H9 (cell line): ENCODE measurements around the gene TBCC. TPM values are rescaled to one million over a fixed set of nuclear protein-coding genes. Genes with fewer than 3 reads are reported as not detected.
A peak's percentile ranks its signal among the peaks of the same experiment; 100 is the strongest.

ENCODE experiments used
- DNase-seq: peaks from one replicate; pipeline ENCODE4 v3.0.0-alpha.2; 2017
- H2AFZ ChIP-seq: one replicate; pipeline ENCODE4 v1.6.1; 2013; ENCODE audit warnings: mild to moderate bottlenecking, low read length, control low read depth, moderate library complexity
- H2AK5ac ChIP-seq: 2 replicates; pipeline ENCODE4 v1.6.1; 2013; ENCODE audit warnings: low read length, control low read depth, mixed read lengths; ENCODE audit not compliant: insufficient read length
- H2BK120ac ChIP-seq: one replicate; pipeline ENCODE4 v1.6.1; 2013; ENCODE audit warnings: low read depth, mild to moderate bottlenecking, low read length, control low read depth, inconsistent platforms; ENCODE audit not compliant: poor library complexity, severe bottlenecking
- H2BK12ac ChIP-seq: 2 replicates; pipeline ENCODE4 v1.6.1; 2013; ENCODE audit warnings: low read length, control low read depth, mixed read lengths, low read depth; ENCODE audit not compliant: insufficient read length
- H2BK15ac ChIP-seq: 2 replicates; pipeline ENCODE4 v1.6.1; 2013; ENCODE audit warnings: low read depth, low read length, control low read depth
- H2BK20ac ChIP-seq: one replicate; pipeline ENCODE4 v1.6.1; 2013; ENCODE audit warnings: low read depth, mild to moderate bottlenecking, low read length, control low read depth, inconsistent platforms; ENCODE audit not compliant: poor library complexity, severe bottlenecking
- H2BK5ac ChIP-seq: 2 replicates; pipeline ENCODE4 v1.6.1; 2013; ENCODE audit warnings: low read length, control low read depth, mixed read lengths; ENCODE audit not compliant: insufficient read length
- H3K14ac ChIP-seq: 2 replicates; pipeline ENCODE4 v1.6.1; 2013; ENCODE audit warnings: low read length, control low read depth; ENCODE audit not compliant: insufficient read depth
- H3K18ac ChIP-seq: 2 replicates; pipeline ENCODE4 v1.6.1; 2013; ENCODE audit warnings: low read depth, mild to moderate bottlenecking, mixed read lengths, low read length, control low read depth; ENCODE audit not compliant: insufficient read length
- H3K23ac ChIP-seq: 2 replicates; pipeline ENCODE4 v1.6.1; 2013; ENCODE audit warnings: low read length, control low read depth, mixed read lengths, low read depth; ENCODE audit not compliant: insufficient read length
- H3K23me2 ChIP-seq: 2 replicates; pipeline ENCODE4 v1.6.1; 2013; ENCODE audit warnings: low read depth, mild to moderate bottlenecking, mixed read lengths, low read length, control low read depth; ENCODE audit not compliant: insufficient read length, poor library complexity, severe bottlenecking
- H3K27ac ChIP-seq: 2 replicates; pipeline ENCODE4 v1.5.1; 2013; ENCODE audit warnings: low read length, control low read depth, mixed read lengths, low read depth; ENCODE audit not compliant: insufficient read length
- H3K27me3 ChIP-seq: 2 replicates; pipeline ENCODE4 v1.6.1; 2013; ENCODE audit warnings: low read length, control low read depth, inconsistent platforms; ENCODE audit not compliant: insufficient read depth
- H3K4ac ChIP-seq: 2 replicates; pipeline ENCODE4 v1.6.1; 2013; ENCODE audit warnings: low read depth, mild to moderate bottlenecking, control low read depth, inconsistent platforms, low read length, moderate library complexity
- H3K4me1 ChIP-seq: 2 replicates; pipeline ENCODE4 v1.6.1; 2013; ENCODE audit warnings: low read length, control low read depth, inconsistent platforms; ENCODE audit not compliant: insufficient read depth
- H3K4me2 ChIP-seq: 2 replicates; pipeline ENCODE4 v1.6.1; 2013; ENCODE audit warnings: low read length, control low read depth, mixed read lengths; ENCODE audit not compliant: insufficient read length, insufficient read depth
- H3K56ac ChIP-seq: 2 replicates; pipeline ENCODE4 v1.6.1; 2013; ENCODE audit warnings: low read depth, mild to moderate bottlenecking, mixed read lengths, low read length, control low read depth; ENCODE audit not compliant: insufficient read length
- H3K79me1 ChIP-seq: 2 replicates; pipeline ENCODE4 v1.6.1; 2013; ENCODE audit warnings: low read depth, mild to moderate bottlenecking, moderate library complexity, low read length, control low read depth, inconsistent platforms; ENCODE audit not compliant: insufficient read depth, poor library complexity, severe bottlenecking
- H3K79me2 ChIP-seq: 2 replicates; pipeline ENCODE4 v1.6.1; 2013; ENCODE audit warnings: low read length, control low read depth, inconsistent platforms; ENCODE audit not compliant: insufficient read depth
- H3K9ac ChIP-seq: 2 replicates; pipeline ENCODE4 v1.6.1; 2013; ENCODE audit warnings: low read length, control low read depth, mixed read lengths; ENCODE audit not compliant: insufficient read length; ENCODE audit errors: extremely low read depth
- H3K9me3 ChIP-seq: one replicate; pipeline ENCODE4 v1.6.1; 2013; ENCODE audit warnings: low read depth, low read length, inconsistent platforms; ENCODE audit not compliant: control insufficient read depth
- H3T11ph ChIP-seq: one replicate; pipeline ENCODE4 v1.6.1; 2013; ENCODE audit warnings: mild to moderate bottlenecking, low read length, control low read depth, inconsistent platforms
- H4K20me1 ChIP-seq: one replicate; pipeline ENCODE4 v1.6.1; 2013; ENCODE audit not compliant: control insufficient read depth, insufficient read length, insufficient read depth
- H4K5ac ChIP-seq: 2 replicates; pipeline ENCODE4 v1.6.1; 2013; ENCODE audit warnings: low read depth, mild to moderate bottlenecking, mixed read lengths, low read length, control low read depth; ENCODE audit not compliant: insufficient read length
- H4K8ac ChIP-seq: replicated peaks from 2 replicates; pipeline ENCODE4 v1.6.1; 2013; ENCODE audit warnings: low read length, control low read depth, mixed read lengths, low read depth; ENCODE audit not compliant: insufficient read length
- H4K91ac ChIP-seq: 2 replicates; pipeline ENCODE4 v1.6.1; 2013; ENCODE audit warnings: low read depth, mild to moderate bottlenecking, moderate library complexity, mixed read lengths, low read length, control low read depth; ENCODE audit not compliant: insufficient read length
- H3K27ac Mint-ChIP-seq, 3 experiments: 2 replicates in 2 of 3; 3 replicates in 1 of 3; pipeline ENCODE4 v1.8.0; 2020 to 2021; ENCODE audit warnings: mixed read lengths in 3 of 3, mild to moderate bottlenecking in 1 of 3, moderate library complexity in 1 of 3
- H3K27me3 Mint-ChIP-seq: 2 replicates; pipeline ENCODE4 v1.8.0; 2021; ENCODE audit warnings: low read depth, mild to moderate bottlenecking, moderate library complexity, mixed read lengths
- H3K36me3 Mint-ChIP-seq, 3 experiments: 2 replicates in 2 of 3; 3 replicates in 1 of 3; pipeline ENCODE4 v1.8.0; 2020 to 2021; ENCODE audit warnings: low read depth in 3 of 3, mixed read lengths in 3 of 3; ENCODE audit not compliant: insufficient read depth in 1 of 3
- H3K4me1 Mint-ChIP-seq, 2 experiments: 2 replicates each; pipeline ENCODE4 v1.8.0; 2020; ENCODE audit warnings: mixed read lengths in 2 of 2
- H3K4me3 Mint-ChIP-seq, 2 experiments: 2 replicates in 1 of 2; 3 replicates in 1 of 2; pipeline ENCODE4 v1.8.0; 2020 to 2021; ENCODE audit warnings: mild to moderate bottlenecking in 2 of 2, mixed read lengths in 2 of 2, moderate library complexity in 1 of 2
- H3K9me3 Mint-ChIP-seq, 2 experiments: 2 replicates in 1 of 2; 3 replicates in 1 of 2; pipeline ENCODE4 v1.8.0; 2020; ENCODE audit warnings: mild to moderate bottlenecking in 2 of 2, mixed read lengths in 2 of 2, moderate library complexity in 1 of 2
- CTCF ChIP-seq: fragments of 200-600 bp; sonication (generic); conservative IDR thresholded peaks from 3 replicates; pipeline ENCODE4 v1.8.0; 2021; ENCODE audit warnings: antibody characterized with exemption, mild to moderate bottlenecking
- WGBS: extraction: QIAGEN DNeasy Blood & Tissue Kit; methylation state at CpG from one replicate; pipeline ENCODE4 v1.1.7; 2013; ENCODE audit warnings: missing lambda C conversion rate, low lambda C conversion rate, mixed read lengths; ENCODE audit not compliant: insufficient read length; ENCODE audit errors: extremely low coverage; 5-methylcytosine and 5-hydroxymethylcytosine counted together
- total RNA-seq: library from RNA; stranded (reverse); gene quantifications from 2 replicates; pipeline ENCODE4 v1.2.1, GENCODE V29; 2021

TBCC gene
- total RNA-seq, 1 experiment from 2014 or later = 25.6 TPM

DNA sequence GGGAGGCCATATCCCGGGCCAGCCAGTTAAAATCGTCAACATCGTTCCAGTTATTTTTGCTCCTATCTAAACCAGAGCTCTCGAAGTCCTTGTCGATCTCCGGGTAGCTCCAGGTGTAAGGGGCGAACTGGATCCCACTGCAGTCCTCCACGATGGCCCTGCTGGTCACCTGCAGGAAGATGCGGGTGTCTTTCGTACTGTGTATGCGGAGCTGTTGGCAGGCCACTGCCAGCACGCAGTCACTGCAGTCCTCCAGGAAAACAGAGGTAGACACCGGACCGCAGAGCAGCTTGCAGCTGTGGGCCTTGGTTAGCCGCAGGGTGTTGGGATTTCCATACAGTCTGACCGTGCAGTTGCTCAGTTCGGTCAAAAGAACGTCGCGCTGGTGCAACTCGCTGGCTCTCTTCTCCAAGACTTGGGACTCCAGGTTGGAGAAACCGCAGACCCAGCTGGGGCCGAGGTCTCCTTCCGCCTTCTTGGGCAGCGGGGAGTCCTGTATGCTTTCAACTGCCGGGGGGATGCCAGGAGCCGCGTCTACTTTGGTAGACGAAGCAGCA is 742 bp downstream of the TBCC start:
- peak overlapping the region; percentile 98 to 100 for H3K4me3 Mint-ChIP-seq
- no peak overlapping the region for H3K4ac ChIP-seq
- H3K27ac Mint-ChIP-seq = peak overlapping the region in 2 of 3 experiments; percentile 35 to 74; a peak in 3 of 7 replicates
- H3K4me1 Mint-ChIP-seq = peaks cover 12 to 20% of the 10 kb centered on the region in 2 experiments
- no peak overlapping the region for H2AK5ac ChIP-seq
- peak overlapping the region; percentile 89 for H3K18ac ChIP-seq
- H3K36me3 Mint-ChIP-seq = peaks cover 2 to 4% (median 4%) of the 10 kb centered on the region in 3 experiments; a peak in 6 of 7 replicates
- peak overlapping the region; percentile 98 for H3K9ac ChIP-seq
- H3K56ac ChIP-seq = no peak overlapping the region
- H2BK120ac ChIP-seq = no peak overlapping the region
- H3K79me2 ChIP-seq = peaks cover 6% of the 10 kb centered on the region; the same call in 1 of the 2 replicates
- no peaks in the 10 kb centered on the region for H3K4me1 ChIP-seq
- H4K8ac ChIP-seq = no peak overlapping the region
- TF ChIP-seq CTCF = no peak
- no peaks in the 10 kb centered on the region for H4K20me1 ChIP-seq
- H3K23ac ChIP-seq = no peak overlapping the region
- H3K9me3 Mint-ChIP-seq = no peaks in the 10 kb centered on the region
- H3K27me3 Mint-ChIP-seq = no peaks in the 10 kb centered on the region
- WGBS = no CpG with 5 or more reads among the region's 29 CpGs
- no peak overlapping the region for H4K91ac ChIP-seq
- no peak overlapping the region for H2BK15ac ChIP-seq
- no peak overlapping the region for H2BK20ac ChIP-seq
- H2BK12ac ChIP-seq = no peak overlapping the region
- H3K9me3 ChIP-seq = no peaks in the 10 kb centered on the region
- peaks cover 23% of the 10 kb centered on the region for H3K23me2 ChIP-seq
- H3T11ph ChIP-seq = no peak overlapping the region
- no peak overlapping the region for H4K5ac ChIP-seq
- H2BK5ac ChIP-seq = no peak overlapping the region
- no peaks in the 10 kb centered on the region for H3K27me3 ChIP-seq
- H3K27ac ChIP-seq = no peak overlapping the region
- H2AFZ ChIP-seq = no peak overlapping the region
- peak overlapping the region; percentile 90 for H3K4me2 ChIP-seq
- peaks cover 8% of the 10 kb centered on the region for H3K79me1 ChIP-seq
- peak; percentile 42 for DNase-seq
- peak overlapping the region; percentile 94 for H3K14ac ChIP-seq
